Ureter (tissue), 1 donor: ENCODE results near the gene MYPOP. TPM values are rescaled to one million over a fixed set of nuclear protein-coding genes. Genes with fewer than 3 reads are reported as not detected.

Experiments used
- DNase-seq: peaks from one replicate; pipeline ENCODE4 v3.0.0-alpha.2; 2020; ENCODE audit warnings: low spot score
- total RNA-seq: library from RNA; stranded (reverse); gene quantifications from one replicate; pipeline ENCODE4 v1.2.4, GENCODE V29; 2023
- donor health status: DM: yes; HTN: yes; CAD: no.

The MYPOP gene, protein sequence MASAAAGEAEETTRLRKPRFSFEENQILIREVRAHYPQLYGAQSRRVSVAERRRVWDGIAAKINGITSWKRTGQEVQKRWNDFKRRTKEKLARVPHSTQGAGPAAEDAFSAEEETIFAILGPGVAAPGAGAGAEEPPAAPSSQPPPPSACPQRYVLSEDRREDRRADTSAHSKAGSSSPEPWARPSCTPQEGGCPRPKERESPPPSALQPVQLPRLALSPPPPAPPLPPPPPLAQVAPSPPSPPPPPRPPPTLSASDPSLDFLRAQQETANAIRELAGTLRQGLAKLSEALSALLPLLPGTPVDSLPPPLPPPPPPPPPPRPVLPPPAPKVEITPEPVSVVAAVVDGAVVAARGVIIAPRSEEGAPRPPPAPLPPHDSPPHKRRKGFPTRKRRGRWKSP
- 5.5 TPM for total RNA-seq

DNA sequence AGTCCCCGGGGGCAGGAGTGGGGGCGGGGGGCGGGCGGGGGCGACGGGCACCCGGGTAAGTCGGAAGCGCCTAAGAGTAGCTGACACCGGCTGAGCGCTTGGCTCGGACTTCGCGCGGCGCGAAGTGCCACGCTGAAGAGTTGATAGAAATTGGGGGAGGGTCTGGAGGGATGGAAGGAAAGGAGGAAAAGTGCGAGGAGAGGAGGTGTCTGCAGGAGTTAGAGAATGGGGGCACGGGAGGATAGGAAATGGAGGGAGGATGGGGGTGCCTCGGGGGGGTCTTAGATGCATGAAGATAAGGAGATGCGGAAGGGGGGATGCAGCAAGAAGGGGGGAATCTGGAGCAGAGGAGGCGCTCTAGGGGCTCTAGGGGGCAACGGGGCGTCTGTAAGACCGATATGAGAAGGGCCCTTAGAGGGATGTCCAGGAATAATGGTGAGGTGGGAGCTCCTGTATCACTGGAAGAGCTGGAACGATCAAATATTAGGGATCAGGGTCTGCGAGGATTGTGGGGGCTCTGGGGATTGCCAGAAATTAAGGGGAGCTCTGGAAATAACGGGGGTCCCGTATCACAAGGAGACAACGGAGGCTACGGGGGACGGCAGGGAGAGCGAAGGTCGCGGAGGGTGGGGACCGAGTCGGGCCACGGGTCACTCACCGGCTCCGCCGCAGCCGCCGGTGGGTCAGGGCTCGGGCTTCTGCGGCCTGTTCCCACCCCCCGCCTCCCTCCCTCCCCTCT lies at the start of gene MYPOP:
Gene MYPOP (minus strand): TSS at position 702 of the 739 bp plus-strand sequence. CDS start 840 bp downstream, outside the sequence.
- DNase-seq, result no peak

DNA sequence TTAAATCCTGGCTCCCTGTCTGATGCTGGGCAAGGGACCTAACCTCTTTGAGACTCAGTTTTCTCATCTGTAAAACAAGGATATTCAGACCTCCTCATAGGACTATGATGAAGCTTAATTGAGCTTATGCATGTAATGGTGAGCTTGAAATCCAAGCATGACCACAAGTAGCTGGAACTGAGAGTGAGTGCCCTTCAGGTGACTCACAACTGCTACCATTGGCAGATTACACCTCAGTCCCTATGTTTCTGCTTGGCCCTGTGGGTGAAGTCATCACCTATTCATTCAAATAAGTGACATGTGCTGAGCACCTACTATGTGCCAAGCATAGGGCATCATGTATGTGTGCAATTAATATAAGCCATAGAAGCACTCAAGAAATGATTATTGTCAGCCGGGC lies 45.5 kb upstream of the MYPOP start:
- no peak for DNase-seq

DNA sequence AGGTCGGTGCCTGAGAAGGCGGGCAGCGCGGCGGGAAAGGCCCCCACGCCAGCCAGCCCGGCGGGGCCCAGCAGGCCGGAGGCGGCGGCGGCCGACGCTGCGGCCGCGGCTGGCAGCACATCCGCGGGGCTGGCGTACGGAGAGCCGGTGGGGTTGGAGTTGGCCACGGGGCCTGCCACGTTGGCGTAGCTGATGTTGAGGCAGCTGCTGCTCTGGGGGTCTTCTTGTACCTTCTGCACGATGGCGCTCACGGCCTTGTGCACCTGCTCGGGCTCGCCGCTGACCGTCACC lies 38.0 kb upstream of the MYPOP start:
- DNase-seq, result no peak

DNA sequence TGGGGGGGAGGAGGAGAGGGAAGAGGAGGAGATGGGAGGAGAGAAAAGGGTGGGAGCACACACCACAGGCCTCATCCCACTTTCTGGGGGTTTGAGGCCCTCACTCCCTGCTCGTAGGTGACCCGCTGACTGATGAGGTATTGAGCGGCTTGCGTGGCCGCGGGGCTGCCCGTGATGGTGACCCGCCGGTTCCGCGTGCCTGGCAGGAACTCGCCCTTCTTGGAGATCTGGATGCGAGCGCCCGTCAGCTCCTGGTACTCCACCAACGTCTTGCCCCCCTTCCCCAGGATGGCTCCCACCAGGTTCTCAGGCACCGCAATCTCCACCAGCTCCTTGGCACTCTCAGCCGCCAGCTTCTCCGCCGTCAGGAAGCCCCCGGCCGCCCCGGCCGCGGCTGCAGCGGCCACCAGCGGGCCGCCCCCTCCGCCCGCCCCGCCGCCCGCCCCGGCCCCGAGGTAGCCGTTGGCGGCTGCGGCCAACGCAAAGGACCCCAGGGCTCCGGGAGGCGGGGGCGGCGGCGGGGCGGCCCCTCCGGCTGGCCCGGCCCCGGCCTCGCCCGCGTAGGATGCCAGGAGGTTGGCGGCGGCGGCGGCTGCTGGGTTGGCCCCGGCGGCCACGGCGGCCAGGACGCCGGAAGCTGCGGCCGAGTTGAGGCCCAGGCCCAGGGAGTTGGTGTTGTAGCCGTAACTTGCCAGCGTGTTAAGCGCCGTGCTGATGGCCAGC lies 37.5 kb upstream of the MYPOP start:
- DNase-seq, result no peak

DNA sequence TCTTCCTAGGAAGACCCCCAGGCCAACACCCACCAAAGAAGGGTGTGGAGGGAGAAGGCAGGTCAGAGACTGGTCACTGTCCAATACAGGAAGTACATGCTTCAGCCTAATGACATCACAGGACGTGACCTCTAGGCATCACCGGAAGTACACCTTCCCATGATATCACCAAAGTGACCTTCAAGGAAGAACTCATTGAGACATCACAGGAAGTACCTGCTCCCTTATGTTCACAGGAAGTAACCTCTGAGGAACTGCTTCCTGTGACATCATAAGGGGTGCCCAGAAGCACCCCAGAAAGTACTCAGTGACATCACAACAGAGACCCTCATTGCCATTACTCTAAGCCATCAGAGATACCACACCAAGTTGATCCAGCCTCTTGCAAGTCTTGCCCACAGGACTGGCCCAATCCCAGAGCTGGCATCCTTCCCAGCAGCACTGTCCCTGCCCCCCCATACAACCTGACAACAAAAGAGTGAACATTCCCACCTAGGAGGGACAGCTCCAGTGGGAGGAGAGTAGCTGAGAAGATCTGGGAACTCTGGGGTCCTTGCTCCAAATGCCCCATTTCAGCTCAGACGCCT lies 36.4 kb upstream of the MYPOP start:
- DNase-seq, result no peak

DNA sequence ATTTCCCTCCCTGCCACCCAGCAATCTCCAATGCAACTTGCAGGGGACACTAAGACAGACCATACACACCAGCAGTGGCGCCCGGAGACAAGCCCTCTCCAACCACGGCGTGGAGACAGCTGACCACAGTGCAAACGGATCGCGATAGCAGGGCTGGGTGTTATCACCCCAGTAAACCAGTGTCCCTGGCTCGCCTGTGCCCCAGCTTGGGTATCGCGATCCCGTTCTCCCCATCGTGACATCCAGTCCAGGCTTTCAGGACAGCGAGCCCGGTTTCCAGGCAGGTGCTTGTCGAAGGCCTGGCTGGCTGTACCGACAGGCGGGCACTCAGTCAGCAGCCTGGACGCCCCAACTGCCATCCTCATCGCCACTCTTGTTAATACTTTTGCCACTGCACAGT lies 32.9 kb upstream of the MYPOP start:
- DNase-seq, result no peak

DNA sequence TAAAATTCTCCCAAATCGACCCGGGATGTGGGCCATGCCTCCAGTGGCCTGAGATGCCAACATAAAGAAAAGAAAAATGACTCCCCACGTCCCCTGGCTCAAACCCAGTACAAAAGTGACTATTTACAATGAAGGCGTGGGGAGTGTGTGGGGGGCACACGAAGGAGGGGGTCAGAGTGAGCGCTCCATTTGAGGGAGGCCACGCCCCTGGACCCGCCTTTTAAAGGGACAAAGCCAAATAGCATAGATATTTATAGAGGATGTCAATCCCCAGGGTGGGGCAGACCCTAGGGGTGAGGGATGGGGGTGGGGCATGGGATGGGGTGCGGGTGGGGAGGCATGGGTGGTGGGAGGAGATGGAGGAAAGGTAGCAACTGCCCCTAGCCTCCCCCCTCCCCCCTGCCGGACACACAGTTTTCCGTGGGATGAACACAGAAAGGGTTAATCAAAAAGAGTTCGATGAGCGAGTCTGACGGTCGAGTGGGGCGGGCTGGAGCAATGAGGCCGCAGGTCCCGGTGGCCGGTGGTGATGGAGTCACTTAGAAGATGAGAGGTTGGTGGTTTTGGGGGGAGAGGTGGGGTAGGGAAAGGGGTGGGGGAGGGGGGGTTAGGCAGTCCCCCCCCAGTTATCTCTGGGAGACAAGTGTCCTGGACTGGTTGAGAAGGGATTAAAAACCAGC lies 32.3 kb upstream of the MYPOP start:
- no peak for DNase-seq

DNA sequence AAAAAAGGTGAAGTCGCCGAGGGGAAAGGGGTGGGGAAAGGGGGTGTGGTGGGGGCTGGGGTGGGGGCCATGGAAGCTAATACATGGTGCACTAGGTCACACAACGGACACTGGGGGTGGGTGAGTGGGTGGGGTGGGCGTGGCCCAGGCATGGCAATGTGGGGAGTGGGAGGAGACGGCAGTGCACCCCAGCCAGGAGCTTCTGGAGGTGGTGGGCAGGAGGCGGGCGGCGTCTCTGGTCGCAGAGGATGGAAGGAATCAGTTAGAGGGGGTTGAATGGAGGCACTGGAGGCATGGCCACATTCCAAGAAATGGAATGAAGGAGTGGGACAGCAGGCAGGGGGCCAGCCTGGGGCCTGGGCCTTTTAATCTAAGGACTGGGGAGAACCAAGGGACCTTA lies 31.3 kb upstream of the MYPOP start:
- no peak for DNase-seq

DNA sequence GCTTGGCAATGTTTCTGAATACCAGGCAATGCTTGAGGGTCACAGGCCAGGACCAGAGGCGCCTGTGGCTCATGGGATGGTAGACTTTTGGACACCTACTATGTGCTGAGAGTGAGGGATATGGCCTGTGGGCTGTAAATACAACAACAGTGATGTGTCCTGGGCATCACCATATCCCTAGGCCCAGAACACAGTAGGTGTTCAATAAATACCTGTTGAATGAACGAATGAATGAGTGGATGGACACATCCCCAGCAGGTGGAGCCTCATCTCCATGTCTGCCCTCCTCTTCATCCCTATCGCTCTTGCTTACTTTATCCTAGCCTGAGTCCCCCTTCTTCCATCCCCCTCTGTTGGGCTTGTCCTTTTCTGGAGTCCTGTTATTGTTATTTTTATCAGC lies 28.6 kb upstream of the MYPOP start:
- DNase-seq, result no peak

DNA sequence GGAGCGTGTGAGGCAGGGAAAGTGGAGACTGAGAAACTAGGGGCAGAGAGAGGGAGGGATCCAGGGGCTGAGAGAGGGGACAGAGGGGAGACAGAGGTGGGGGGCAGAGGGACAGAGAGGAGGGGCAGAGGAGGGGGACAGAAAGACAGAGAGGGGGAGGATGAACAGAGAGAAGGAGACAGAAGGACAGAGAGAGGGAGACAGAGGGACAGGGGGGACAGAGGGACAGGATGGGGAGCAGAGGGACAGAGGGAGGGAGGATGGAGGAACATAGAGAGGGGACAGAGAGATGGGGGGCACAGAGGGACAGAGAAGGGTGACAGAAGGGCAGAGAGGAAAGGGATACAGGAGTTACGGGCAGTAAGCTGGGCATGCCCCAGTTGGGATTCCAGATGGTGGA lies 26.8 kb upstream of the MYPOP start:
- no peak for DNase-seq

DNA sequence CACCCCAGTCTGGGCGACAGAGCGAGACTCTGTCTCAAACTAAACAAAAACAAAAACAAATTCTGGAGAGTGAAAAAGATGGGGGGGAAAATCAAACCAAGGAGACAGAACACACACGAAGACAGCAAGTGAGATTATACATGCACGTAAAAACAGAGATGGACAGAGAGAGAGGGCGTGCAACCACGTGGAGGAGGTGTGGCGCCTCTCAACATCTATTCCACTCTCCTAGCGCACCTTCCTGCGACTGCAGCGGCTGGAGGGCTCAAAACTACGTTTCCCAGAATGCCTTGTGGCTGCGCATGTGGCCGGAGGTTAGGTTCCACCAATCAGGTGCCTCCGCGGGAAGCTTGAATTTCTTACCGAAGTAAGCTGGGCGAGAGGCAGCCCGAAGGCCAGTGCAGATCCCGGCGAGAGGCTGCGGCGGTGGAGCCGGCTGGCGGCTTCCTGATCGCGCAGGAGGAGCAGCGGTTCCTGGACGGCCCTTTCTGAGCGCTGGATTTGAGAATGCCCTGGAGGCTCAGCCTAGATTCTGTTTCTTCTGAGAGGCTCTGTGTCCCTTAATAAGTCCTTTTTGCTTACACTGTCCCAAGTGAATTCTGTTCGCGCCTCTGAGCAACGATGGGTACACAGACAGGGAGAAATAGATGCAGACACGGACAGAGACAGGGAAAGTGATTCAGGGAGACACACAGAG lies 25.3 kb upstream of the MYPOP start:
- peak; percentile 86 for DNase-seq

DNA sequence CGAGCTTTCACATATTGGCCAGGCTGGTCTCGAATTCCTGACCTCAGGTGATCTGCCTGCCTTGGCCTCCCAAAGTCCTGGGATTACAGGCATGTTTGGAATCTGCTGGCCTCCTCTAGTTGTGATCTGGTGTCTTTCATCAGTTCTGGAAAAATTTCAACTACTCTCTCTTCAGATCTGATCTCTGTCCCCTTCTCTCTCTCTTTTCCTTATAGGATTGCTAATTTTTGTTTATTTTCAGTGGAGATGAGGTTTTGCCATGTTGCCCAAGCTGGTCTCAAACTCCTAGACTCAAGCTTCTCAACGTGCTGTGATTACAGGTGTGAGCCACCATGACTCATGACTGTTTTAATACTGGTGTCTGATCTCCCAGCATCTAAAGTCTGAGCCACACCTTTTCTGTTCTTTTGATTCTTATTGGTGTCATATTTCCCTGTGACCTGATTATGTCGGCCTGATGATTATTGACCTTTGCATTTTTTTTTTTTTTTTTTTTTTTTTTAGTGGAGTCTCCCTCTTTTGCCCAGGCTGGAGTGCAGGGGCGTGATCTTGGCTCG lies 22.6 kb upstream of the MYPOP start:
- no peak for DNase-seq

DNA sequence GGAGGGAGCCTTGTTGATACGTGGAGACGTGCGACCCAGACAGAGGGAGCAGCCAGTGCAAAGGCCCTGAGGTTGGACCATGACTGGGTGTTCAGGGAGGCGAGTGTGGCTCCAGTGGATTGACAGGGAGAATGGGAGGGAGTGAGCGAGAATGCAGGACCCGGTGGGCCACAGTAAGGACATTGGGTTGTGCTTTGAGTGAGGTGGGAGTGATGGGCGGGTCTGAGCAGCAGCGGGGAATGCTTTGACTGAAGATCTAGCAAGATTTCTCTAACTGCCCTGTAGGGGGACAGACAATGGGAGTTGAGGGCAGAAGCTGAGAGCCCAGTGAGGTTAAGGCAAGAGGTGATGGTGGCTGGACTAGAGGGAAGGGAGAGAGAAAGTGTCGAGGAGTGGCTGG lies 19.9 kb upstream of the MYPOP start:
- no peak for DNase-seq

DNA sequence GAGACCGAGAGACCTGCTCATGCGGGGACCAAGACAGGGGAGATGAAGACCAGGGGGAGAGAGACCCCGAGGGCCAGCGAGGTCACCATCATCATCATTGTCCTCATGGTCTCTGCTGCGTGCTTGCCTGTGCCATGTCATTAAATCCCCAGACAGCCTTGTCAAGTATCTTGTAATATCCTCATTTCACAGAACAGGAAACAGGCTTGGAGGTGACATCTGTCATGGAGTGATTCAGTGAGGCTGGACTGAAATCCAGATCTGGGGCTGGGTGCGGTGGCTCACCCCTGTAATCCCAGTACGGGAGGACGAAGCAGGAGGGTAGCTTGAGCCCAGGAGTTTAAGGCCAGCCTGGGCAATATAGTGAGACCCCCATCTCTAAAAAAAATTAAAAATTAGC lies 18.0 kb upstream of the MYPOP start:
- no peak for DNase-seq

DNA sequence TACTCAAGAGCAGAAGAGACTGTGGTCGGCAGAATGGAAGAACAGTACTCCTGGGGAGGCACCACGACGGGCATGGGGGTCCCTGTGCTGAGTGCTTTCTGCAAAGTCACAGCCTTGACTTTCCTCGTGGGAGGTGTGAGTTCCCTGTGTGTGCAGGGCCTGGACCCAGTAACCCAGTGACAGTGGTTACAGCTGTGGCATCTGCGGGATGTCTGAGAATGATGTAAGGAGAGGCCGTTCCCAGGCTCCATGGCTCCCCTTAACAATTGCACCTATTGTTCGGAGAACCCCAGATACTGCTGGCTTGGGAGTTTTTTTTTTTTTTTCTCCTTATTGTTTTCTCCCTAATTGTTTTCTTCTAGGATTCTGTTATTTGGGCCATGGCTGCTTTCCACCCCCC lies 17.3 kb upstream of the MYPOP start:
- no peak for DNase-seq

DNA sequence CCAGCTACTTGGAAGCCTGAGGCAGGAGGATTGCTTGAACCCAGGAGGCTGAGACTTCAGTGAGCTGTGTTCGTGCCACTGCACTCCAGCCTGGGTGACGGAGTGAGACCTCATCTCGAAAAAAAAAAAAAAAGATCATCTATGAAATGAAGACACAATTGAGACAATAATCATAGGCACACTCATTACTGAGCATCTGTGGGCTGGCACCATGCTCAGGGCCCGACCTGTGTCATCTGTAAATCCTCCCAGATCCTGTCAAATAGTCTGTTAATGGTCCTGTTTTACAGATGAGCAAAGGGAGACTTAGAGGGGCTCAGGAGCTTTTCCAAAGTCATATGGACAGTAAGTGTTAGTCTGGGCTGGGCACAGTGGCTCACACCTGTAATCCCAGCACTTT lies 16.3 kb upstream of the MYPOP start:
- no peak for DNase-seq

DNA sequence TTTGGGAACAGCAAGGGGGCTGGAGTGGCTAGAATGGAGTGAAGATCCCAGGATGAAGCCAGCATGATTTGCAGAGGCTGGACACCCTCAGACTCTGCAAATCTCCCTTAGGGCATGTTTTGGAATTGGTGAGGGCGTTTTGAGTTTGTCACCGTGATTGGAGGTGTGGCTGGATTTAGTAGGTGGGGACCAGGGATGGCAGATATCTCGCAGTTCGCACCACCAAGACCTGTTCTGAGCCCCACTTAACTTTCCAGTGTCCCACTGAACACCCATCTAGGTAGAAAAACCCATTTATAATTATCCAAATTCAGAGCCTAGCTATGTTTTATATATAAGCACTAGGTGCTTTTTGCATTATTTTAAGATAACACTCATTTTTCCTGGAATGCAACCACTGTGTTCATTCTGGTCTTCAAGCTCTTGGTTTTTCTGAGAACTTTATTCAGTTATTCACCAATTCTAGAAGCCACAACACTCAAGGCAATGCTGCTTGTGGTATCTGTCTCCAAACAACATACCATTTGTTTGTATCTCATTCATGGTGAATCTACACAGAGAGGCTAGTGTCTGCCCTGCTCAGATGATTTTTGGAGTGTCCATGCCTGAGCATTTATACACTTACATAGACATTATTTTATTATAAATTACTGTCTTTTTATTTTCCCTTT lies 15.1 kb upstream of the MYPOP start:
- no peak for DNase-seq

DNA sequence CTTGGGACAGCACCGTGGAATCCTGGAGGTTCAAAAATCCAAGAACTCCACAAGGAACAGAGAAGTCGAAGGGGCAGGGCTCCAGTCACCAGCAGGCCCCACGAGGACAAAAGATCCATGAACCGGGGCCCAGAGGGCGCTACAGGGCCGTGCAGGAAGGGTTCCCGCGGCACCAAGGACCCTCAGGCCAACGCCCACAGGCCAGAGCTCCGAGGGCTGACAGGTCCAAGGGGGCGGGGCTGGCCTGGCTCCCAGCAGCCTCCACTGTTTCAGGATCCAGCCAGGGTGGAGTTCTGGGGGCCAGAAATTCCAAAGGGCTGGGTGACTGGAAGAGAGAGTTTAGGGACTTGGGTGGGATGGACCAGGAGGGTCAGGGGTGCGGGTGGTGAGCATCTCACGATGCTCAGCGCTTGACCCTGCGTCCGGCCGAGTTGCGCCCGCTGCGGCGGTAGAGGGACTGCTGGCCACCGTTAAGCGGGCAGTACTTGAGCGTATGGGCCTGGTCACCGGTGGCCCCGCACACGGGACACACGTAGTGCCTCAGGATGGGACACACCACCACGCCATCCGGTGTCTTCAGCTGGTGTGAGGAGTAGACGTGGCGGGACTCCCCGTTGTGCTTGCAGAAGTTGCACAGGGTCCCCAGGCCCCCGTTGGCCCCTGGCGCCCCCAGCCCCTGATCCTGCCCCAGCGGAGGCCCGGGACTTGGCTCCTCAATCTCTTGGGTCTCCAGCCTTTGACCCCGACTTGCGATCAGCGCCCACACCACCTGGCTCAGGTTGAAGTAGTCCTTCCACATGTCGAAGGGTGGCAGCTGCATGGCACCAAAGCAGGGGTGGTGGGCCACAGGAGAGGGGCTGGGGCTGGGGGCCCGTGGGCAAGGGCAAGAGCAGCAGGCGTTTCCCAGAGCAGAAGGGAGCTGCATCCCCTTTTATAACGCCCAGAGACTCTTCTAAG lies 11.7 kb upstream of the MYPOP start, which contains the start of gene NANOS2:
Gene NANOS2 (minus strand): TSS at position 905 of the 957 bp plus-strand sequence. CDS start 85 bp downstream, at position 820.
- no peak for DNase-seq

DNA sequence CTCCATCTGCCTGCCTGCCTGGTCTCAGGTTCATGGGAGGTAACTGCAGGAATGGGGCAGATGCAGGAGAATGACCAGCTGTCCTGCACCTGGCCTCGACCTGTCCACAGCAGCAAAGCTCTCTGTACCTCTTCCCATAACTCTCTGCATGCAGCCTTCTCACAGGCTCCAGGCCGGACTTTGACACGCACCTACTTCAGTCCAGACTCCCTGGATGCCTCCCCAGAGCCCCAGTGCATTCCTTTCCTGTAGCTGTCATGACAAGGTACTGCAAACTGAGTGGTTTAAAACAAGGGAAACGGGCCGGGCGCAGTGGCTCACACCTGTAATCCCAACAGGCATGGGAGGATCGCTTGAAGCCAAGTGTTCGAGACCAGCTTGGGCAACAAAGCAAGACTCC lies 8.9 kb upstream of the MYPOP start:
- no peak for DNase-seq
